Fibroblast of skin of right quadriceps (primary cell): ENCODE data around the gene FBXL14.

ENCODE experiments used
- DNase-seq: peaks from one replicate; pipeline ENCODE4 v3.0.0-alpha.2; 2013

Gene FBXL14, protein sequence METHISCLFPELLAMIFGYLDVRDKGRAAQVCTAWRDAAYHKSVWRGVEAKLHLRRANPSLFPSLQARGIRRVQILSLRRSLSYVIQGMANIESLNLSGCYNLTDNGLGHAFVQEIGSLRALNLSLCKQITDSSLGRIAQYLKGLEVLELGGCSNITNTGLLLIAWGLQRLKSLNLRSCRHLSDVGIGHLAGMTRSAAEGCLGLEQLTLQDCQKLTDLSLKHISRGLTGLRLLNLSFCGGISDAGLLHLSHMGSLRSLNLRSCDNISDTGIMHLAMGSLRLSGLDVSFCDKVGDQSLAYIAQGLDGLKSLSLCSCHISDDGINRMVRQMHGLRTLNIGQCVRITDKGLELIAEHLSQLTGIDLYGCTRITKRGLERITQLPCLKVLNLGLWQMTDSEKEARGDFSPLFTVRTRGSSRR

DNA sequence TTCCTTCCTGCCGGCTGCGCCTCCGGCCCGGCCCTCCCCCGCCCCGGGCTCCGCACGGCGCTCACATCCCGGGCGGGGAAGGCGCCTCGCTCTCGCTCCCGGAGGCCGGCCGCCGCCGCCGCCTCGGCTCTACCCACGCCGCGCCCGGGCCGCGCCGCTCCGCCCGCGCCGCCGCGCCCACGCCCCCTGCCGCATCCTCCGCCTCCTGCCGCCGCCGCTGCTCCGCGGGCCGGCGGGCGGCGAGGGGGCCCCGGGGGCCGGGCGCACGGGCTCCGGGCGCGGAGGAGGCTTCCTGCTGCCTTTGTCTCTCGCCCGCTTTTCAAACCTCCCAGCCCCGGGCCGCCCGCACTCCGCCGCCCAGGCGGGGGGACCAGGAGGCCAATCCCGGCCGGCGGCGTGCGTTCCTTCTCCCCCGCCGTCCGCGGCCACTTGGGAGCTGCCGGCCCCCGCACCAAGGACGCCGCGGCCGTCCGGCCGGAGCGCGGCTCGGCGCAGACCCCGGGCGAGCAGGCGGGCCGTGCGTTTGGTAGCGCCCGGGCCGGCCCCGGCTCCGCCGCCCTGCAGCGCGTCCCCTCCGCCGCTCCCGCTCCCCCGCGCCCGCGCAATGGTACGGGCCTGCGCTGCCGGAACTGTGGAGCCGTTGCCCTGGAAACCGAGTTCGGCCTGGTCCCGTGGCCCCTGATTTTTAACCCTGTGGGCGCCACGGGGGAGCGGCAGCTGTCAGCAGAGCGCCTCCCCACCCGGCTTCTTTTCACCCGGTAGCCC, at the start of gene FBXL14:
FBXL14 (minus strand) TSS at position 321 of the 765 bp plus-strand sequence. CDS start 515 bp downstream, outside the sequence.
- DNase-seq: peak; percentile 85

DNA sequence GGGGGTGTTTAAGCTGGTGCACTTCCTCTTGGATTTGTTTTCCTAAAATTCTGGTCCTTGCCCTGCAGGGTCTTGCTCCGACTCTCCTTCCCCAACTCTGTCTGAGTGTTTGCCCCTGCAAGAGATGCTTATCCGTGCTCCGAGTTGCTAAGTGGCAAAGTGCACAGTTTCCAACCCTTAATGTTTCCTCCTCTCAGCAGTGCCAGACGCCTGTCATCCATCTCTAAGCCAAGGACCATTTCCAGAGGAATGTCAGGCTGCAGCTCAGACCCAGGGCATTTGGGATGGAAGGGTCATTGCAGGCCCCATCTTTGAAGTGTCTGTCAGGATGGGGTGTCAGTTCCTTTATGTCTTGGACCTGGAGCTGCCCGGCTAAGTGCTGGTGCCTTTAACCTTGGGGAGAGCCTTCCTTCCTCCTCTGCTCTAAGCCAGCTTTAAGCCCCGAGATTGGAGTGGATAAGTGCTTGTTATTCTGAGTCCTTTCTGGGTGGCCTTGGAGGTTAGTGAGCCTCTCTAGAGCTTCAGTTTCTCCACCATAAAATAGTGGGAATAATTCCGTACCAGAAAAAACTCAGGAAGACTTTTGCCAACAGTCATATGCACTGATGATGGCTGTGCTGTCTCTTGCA, 49.6 kb upstream of the FBXL14 start:
- no peak for DNase-seq

DNA sequence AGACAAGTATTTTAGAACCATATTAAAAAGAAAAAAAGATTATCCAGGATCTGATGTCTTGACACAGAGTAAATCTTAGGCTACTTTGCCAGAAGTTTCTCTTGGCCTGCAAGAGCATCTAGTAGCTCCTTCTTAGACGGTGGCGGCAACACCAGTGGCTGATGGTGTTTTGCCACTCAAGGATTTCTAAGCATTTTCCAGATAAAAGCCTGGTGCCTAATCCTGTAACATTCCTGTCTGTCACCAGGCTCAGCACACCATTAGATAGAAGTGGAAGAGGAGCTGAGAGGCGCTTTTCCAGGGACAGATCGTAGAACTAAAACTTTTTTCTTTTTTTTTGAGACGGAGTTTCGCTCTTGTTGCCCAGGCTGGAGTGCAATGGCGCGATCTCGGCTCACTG, 48.7 kb upstream of the FBXL14 start:
- no peak for DNase-seq

DNA sequence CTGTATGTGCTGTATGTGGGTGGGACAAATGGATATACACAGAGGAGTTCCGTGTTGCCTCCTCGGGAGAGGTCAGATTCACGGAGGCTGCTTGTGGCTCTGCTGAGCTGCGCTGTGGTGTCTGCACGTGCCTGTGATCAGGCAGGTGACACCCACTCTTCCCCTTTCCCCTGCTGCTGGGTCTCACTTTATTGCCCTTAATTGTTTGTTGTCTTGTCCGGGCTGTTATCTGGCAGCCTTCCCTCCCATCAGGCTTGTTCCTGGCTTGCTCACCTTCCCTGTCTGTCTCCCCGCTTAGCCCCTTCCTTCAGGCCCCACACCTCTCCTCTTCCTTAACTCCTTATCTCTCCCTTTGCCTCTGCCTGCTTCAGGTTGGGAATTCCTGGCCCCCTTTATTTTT, 48.1 kb upstream of the FBXL14 start:
- DNase-seq: no peak

DNA sequence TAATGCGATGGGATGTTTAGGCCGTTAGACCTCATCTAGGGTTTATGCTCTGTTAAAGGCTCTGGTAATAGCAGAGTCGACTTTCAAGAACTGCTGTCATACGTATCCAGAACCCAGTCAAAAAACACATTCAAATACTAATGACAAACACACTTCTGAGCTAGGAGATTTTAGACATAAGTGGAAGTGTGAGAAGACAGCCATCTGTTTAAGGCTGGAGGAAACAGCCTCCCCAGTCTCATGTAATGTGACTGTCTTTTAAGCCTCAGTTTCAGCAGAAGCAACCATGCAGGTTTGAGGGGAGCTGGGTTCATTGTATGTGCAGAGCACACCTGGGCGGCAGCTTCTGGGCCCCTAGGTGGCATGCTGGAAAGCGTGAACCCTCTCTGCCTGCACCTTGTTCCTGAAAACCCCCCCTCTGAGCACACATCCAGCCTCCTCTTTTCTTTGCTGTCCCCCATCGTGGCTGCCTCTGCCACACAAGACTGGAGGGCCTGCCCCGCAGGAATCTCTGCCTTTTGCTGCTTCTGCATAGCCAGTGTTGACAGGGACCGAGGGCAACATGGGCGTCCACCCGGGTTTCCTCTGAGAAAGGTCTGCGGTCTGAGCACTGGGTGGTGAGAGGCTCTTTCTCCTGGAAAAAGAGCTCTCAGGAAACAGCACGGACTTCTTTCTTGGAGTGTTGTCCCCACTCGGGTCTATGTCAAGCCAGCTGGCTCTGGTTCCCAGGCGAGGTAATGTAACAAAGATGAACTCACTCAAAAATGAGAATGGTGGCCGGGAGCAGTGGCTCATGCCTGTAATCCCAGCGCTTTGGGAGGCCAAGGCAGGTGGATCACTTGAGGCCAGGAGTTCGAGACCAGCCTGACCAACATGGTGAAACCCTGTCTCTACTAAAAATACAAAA, 46.2 kb upstream of the FBXL14 start:
- DNase-seq: no peak

DNA sequence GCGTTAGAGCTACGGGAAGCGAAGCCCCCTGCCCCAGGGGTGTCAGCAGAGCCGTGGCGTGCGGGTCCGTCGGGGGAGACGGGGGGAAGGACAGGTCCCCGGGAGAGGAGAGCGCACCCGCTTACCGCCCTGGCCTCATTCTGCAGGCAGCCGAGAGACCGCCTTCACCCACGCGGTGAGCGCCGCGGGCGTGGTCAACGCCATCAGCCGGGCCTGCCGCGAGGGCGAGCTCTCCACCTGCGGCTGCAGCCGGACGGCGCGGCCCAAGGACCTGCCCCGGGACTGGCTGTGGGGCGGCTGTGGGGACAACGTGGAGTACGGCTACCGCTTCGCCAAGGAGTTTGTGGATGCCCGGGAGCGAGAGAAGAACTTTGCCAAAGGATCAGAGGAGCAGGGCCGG, 45.2 kb upstream of the FBXL14 start:
- DNase-seq: no peak

DNA sequence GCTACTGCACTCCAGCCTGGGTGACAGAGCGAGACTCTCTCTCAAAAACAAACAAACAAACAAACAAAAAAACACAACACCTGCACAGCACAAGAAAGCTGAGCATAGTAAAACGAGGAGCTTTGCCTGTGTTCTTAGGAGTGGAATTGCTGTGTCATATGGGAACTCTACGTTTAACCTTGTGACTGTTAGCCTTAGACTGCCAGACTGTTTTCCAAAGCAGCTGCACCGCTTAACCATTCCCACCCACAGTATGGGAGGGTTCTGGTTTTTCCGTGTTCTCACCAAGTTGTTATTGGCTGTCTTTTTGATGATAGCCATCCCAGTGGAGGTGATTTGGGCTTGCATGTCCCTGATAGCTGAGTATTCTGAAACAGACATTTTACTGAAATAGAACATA, 43.8 kb upstream of the FBXL14 start:
- DNase-seq: no peak

DNA sequence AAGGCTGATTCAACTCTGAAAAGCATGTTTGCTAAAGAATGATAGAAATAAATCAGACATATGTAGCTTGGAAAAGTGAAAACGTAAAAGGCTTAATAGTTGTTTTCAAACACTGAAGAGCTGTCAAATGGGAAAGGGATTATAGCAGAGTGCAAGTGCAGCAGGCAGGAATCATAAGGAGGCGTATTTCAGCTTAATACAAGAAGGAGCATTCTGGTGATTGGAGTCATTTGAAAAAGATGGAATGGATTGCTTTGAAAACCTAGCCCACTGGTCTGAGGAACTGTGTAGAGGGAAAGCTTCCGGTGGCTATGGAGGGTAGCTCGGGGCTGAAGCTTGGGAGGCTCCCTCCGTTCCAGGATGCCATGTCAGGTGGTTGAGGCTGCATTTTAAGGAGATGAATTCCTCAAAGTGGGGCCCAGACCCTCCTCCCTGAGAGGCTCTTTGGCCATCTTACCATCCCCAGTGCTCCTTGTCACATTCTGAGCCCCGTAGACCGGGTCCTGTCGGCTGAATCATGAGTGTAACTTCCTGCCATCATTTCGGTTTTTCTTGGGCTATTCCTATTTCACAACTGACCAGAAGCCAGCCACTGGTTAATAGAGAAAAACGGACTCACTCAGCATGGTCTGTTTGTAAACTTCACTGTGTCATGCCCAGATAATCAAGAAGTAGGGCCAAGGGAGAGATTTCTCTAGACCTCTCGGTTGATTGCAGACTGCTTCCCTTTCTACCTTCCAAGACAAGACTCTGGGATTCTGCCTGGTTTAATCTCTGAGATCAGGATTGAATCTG, 41.1 kb upstream of the FBXL14 start:
- no peak for DNase-seq

DNA sequence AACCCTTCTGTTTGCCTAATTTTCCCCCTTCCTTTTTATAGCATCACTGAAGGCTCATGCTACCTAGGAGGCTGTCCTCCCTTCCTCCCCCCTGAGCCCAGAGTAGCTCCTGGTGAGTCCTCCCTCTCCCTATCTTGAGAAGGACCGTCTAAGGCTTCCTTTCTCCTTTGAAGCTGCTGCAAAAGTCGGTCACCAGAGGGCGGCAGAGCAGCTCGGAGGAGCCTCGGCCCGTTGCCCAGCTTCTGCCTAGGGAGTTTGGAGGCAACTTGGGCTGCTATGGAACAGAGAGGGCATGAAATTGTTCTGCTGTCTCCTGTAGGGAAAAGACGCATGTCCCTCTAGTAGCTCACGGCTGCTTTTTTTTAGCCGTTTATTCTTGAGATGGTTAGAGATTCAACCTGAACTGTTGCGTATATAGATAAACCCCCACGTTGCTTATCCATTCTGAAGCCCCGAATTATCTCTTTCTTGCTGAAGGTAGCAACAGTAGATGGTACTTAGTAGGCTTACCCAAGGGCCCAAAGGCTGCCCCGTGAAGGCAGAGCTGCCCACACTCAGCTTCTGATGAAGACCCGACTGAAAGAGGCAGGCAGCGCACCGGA, 40.3 kb upstream of the FBXL14 start:
- peak; percentile 67 for DNase-seq

DNA sequence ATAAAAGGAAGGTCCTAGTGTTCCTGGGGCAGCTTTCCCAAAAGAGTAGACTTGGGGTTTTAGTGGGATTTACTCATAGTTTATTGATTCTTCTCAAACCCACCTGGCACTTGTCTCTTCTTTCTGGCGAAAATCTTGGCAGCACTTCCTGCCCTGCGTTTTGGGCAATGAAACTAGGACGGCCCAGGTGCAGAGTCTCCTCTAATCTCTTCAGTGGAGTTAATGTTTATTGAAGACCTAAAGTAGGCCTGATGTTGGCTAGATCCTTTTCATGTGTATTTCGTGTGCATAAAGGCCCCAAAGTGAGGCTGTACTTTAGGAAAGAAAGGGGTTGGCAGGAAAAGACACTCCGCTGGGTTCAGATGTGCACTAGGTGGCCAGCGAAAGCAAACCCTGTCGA, 39.8 kb upstream of the FBXL14 start:
- no peak for DNase-seq

DNA sequence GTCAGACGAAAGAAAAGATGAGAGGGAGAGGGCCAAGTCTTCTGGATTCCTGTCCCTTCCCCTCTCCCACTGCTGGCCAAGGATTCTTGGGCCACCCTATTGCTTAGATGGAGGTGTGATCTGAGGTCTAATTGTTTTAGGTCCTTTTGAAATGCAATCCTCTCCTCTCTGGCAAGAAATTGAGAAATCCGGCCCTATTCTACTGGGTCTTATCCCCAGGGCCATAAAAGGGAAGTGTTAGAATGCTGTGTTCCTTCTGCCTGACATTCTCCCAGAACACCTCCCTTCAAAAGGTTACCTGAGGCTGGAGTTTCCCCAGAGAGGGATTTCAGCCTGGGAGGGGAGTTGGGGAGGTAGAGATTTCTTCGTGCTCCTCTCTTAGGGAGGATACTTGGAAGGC, 39.1 kb upstream of the FBXL14 start:
- no peak for DNase-seq

DNA sequence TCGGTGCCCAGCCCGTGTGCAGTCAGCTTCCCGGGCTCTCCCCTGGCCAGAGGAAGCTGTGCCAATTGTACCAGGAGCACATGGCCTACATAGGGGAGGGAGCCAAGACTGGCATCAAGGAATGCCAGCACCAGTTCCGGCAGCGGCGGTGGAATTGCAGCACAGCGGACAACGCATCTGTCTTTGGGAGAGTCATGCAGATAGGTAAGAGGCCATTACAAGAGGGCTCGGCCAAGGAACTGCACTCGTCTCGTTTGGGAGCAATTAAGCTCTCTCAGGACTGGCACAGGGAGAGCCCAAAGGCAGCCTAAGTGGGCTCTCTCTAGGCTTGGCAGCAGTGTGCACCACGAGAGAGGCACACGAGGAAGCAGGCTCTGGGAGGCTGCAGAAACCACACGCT, 38.3 kb upstream of the FBXL14 start:
- no peak for DNase-seq

DNA sequence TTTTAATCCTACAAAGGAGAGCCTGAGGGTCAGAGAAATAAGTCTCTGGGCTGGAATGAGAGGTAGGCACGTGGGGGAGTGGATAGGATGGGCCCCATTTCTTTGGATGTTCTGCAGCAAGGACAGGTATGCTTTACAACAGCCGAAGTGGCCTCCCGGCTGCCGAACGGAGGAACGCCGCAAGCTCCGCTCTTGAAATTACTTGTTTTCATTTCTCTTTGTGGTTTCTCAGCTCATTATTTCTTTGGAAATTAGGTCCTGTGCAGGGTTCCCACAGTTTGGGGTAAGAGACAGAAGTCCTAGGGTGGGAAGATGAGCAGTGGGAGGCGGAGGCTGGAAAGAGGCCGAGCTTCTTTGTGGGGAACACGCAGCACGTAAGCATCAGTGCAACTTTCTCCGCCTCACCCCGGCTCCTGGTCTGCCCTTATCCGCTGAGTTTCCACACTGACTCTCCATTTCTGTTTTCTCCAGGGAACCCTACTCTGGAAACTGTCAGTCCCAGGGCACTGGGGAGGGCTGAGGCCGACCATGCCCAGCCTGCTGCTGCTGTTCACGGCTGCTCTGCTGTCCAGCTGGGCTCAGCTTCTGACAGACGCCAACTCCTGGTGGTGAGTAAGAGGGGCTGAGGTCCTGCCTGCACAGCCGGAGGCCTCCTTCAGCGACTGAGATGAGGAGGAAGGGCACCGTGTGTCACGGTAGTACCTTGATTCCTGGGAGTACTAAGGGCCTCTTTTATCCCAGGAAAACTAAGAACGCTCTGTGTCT, 36.6 kb upstream of the FBXL14 start:
- peak; percentile 28 for DNase-seq

DNA sequence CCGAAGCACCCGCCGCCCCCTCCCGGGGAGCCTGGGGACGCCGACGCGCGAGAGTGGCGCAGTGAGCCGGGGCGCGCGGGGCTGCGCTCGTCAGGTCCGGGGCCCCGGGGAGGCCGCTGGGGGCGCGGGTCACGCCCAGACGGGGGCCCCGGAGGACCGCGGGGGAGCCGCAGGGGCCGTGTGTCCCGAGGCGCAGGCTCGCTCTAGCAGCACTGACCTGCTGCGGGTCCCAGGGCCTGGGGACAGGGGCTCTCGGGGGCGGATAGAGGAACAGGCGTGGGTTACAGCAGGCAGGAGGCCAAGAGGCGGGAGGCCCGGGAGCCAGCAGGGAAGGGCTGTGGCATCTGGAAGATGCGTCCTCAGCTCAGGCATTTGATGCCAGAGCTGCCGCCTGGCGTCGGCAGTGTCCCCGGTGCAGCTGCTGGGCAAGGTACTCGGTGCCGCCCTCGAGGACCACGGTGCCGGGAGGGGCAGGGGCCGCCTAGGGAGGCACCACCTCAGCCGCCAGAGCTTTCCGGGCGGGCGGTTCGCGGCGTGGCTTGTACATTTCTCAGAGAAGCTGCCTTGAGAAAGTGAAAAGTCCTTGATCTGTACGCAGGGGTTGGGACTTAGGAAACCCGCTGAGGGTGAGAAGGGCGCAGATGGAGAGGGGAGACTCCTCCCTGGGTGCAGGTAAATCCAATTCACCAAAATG, 35.9 kb upstream of the FBXL14 start:
- DNase-seq: peak; percentile 37

DNA sequence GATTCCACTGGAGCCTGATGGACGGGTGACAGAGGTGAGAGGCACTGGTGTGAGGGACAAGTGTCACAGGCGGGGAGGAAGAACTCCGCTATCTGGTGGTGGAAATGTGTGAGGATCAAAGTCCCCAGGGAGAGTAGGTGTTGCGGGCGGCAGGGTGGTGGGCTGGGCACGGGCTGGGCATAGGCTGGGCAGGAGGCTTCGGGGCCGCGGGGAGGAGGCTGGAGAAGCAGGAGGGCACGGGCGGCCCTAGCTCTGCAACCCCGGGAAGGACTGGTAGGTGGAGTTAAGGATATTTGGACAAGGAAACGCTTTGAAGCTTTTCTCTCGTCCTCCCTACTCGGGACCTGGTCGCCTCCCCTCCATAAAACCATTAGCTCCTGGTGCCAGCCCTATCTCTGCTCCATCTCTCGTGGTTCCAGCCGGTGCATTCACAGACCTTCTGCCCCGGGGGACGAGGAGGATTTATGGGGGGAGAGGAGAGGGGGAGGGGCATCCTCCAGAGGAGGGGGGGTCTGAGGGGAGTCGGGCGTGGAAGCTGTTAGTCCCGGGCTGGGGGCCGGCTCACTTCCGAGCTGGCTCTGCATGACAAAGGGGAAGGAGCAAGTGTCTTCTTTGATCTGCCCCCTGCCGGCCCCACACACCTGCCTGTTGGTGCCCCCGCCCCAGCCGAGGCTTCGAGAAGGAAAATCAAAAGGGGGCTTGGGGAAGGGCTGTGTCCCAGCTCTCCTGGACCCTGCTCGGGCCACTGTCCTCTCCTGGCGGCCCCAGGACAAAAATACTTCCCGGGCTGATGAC, 35.2 kb upstream of the FBXL14 start:
- no peak for DNase-seq

DNA sequence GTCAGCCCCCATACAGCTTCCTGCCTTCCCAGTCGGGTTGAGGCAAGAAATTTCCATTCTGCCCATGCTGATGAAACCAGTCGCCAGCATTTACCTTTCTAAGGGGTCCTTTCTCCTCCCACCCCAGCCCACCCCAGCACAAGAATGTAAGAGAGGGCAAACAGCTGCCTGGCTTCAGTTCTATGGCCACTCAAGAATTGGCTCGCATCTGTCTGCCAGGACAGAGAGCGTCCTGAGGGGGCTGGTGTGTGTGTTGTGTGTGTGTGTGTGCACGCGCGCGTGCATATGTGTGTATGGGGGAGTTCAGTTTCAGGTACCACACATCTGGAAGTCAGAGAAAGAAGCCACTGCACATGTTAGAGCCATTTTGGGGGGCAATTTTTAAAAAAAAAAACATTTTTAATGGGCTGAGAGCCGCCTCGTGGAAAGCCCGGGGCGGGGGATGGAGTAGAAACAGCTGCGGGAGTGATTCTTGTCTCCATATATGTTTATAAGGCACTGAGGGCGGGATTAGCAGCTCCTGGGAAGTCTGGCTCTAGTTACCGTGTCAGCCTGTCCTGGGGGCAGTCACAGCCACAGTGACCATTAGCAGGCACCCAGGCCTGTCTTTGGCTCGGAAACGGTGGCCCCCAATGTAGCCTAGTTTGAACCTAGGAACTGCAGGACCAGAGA, 34.4 kb upstream of the FBXL14 start, which contains the start of gene WNT5B:
WNT5B (plus strand) TSS at position 566 of the 672 bp plus-strand sequence. CDS start 2,124 bp downstream, outside the sequence.
- no peak for DNase-seq

DNA sequence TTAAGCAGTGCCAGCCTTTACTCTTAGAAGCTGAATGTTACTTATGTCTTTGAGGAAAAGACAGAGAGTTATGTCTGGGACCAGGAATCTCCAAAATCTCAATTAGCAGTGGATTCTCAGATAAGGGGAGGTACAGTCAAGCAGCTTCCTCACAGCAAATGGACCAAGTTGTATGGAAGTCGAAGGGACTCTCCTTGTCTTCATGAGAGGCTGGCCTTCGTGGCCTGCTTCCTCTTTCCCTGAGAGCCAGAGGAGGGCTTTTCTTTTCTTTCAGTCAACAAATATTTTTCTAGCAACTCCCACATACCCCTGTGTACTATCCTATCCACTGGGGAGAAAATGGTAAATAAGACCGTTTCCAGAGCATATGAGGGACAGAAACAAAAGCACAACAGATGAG, 28.0 kb upstream of the FBXL14 start:
- DNase-seq: no peak

DNA sequence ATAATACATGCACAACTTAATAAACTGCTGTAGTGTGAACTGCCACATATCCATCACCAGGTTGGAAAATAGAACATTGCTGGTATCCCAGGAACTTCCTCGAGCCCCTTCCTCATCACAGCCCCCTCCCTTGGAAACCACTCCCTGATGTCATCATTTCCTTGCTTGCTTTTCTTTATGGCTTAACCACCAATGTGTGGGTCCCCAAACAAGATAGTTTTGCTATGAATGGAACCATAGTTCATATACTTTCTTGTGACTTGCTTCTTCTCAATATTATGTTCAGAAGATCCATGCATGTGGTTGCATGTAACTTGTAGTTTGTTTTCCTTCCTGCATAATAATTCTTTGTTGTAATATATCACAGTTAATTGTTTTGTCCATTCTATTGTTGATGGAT, 25.7 kb upstream of the FBXL14 start:
- DNase-seq: no peak
